ENCODE measurements around the gene LAMB1. TPM values are rescaled to one million over a fixed set of nuclear protein-coding genes. Genes with fewer than 3 reads are reported as not detected.
A peak's percentile ranks its signal among the peaks of the same experiment; 100 is the strongest.
"Not testable (repeated sequence)": the region's sequence is repeated elsewhere in the genome, so short reads cannot be mapped to it uniquely, and the experiment has no call there.

The LAMB1 gene
- total RNA-seq, 1 donor from 2014 or later, result 335 TPM

GRCh38 chr7:107917763-107918651 is 85.0 kb downstream of the LAMB1 start:
- no peak for DNase-seq

DNA sequence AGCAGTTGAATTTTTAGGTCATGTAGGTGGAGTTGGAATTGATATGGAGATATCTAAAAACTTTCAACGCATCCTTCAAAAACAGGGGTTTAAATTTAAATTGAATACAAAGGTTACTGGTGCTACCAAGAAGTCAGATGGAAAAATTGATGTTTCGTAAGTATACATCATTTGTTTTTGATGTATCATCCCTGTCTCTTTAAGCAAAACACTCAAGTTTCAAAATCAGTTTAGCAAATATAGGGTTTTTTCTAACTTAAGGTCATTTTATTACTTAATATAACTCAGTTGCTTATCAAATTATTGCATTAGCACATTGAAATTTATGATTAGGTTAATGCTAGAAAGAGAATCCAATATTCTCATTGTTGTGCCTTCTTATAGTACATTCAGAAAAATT is 87.4 kb downstream of the LAMB1 start:
- no peak for DNase-seq

- no peak for DNase-seq
These were observed 88.1 kb downstream of the LAMB1 start for GRCh38 chr7:107914831-107915230.

GRCh38 chr7:107913851-107914250 is 89.1 kb downstream of the LAMB1 start:
- no peak for DNase-seq

- no peak for DNase-seq
These were observed 91.0 kb downstream of the LAMB1 start for GRCh38 chr7:107911981-107912380.

GRCh38 chr7:107909445-107909844 is 93.5 kb downstream of the LAMB1 start:
- DNase-seq, result no peak

GRCh38 chr7:107907790-107908189 is 95.2 kb downstream of the LAMB1 start:
- no peak for DNase-seq

GRCh38 chr7:107902381-107902780 is 100.6 kb downstream of the LAMB1 start:
- no peak for DNase-seq

GRCh38 chr7:107900496-107901015 is 102.4 kb downstream of the LAMB1 start:
- no peak for DNase-seq

GRCh38 chr7:107898997-107899594 is 103.9 kb downstream of the LAMB1 start:
- DNase-seq, result no peak

GRCh38 chr7:107892367-107892741 is 110.6 kb downstream of the LAMB1 start:
- not testable (repeated sequence) for DNase-seq

DNA sequence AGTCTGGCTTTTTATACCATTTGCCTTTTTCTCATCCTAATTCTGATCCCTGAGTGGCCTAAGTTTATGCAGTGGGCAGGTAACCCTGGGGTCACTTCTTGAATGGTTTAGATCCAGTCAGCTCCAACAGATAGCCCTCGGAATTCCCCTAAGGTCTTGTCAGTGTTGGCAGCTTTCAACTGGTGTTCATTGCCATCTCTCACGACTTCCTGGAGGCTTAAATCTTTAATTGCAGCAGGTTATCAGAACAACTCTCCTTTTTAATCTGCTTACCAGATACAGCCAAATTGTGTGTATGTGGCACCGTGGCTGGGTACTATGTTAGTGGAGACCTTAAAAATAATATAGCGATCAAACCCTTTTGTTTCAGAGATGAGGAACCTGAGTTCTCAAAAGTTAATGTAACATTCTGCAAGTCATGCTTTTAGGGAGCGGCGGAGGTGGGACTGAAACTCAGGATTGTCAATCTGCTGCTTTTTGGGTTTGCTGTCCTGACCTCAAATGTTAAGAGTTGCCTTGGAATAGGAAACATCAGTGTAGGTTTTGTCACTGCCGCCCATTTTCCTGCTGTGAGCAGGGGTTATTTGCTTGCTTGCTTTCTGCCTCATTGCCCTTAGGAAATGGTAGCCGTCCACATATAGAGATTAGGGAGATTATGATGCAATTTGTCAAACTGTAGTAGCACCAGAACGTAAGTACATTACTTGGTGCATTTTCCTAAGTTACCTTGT is 111.2 kb downstream of the LAMB1 start:
- DNase-seq, result no peak

DNA sequence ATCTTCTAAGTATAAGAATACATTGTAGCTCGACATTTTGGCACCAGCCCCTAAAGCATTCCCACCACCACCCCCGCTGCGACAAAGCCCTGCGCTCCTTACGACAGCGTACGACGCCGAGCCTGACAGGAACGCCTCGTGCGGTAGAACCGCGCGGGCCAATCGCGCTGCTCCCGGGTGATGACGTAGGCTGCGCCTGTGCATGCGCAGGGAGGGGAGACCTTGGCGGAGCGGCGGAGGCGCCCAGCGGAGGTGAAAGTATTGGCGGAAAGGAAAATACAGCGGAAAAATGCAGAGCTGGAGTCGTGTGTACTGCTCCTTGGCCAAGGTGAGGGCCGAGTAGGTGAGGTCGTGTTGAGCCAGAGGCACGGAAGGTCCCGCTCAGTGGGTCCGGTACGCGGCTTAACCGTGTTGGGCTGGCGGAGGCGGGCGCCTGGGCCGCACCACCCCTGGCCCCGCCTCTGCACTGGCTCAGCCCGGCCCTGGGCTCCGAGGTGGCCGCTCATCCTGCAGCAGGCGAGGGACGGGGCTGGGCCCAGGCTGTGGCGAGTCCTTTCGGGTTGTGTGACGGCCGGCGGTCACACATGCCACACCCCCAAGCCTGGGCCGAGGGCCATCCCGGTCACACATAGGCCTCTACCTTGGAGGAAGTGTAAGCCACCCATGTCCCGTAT is 111.9 kb downstream of the LAMB1 start, which contains the start of gene DLD:
TSS of gene DLD (plus strand) at position 222 of the 674 bp plus-strand sequence. CDS start at position 290, 68 bp downstream.
- peak; percentile 97 for DNase-seq

- DNase-seq, result no peak
These were observed 112.4 kb downstream of the LAMB1 start for GRCh38 chr7:107890493-107890961.

DNA sequence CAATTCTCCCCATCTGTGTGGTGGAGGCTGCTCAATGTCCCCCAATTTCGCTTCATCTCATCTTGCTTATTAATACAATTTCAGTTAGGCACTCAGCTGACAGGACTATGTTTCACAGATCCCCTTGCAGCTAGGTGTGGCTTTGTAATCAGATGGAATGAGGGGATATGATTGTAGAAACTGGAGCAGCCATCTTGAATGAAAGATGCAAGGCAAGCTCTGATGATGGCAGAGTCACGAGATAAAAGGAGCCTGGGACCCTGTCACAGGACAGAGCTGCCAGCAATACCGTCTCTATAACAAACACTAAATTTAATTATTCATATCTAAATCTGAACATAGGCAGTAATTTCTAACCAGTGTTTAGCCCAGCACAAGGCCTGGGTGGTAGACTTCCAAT is 113.0 kb downstream of the LAMB1 start:
- no peak for DNase-seq

- not testable (repeated sequence) for DNase-seq
These were observed 115.1 kb downstream of the LAMB1 start for GRCh38 chr7:107887827-107888226.

DNA sequence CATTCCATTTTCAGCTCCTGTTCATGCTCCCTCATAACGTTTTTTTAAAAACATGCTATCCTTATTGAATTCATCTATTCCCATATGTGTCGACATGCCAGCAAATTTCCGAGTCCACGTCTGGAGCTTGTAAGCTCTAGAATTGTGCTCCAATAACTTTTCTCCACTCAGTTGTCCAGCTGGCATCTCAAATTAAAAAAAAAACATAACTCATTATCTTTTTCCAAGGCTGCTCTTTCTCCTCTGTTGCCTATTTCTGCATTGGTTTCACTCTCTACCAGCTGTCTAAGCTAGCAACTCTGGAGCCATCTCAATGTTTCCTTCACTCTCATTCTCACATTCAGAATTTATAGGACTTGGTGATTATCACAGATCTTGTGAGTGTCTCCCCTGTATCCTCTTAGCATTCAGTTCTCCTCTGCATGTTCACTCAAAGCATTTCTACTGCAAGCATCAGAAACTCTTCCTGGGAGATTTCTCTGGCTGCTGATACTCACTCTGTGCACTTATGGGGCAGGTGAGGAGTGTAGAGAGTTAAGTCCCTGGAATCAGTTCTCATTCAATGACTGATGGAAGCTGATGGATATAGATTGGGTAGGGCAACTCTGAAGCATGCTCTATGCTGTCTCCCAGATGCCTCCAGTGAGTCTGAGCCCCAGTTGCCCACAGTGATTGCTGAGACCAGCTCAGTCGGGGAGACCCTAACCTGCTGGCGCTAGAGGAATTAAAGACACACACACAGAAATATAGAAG is 118.7 kb downstream of the LAMB1 start:
- peak; percentile 7 for DNase-seq

GRCh38 chr7:107882766-107883165 is 120.2 kb downstream of the LAMB1 start:
- DNase-seq, result peak; percentile 43

DNA sequence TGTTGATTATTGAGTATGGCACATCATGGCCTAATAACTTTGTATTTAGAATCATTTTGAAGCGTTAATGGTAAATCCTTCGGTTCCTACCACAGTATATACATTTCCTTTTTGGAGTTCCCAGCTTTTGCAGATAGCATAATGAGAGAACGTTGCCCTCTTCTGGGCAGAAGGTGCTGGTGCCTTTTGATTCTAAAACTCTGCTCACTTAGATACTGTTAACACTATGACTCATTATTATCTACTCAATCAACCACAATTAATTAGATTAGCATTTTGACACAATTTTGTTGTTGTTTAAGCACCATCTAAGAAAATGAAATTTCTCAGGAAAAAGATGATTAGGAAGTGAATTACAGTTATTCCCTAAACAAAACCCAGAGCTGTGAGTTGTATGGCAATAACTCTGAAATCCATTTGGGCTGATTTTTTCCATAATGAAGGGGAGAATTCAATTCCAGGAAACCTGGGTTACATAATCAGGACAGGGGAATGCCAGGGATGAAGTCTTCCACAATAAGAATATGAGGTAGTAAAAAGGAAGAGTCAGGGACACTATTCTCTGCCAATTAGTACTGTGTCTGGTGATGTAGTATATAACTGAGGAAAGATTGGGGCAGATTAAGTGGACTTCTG is 123.4 kb downstream of the LAMB1 start:
- peak; percentile 71 for DNase-seq

- no peak for DNase-seq
These were observed 124.3 kb downstream of the LAMB1 start for GRCh38 chr7:107878636-107879035.

Data from tongue (tissue), 2 donors.